Measurements from ENCODE around the gene SLC50A1.
A peak's percentile ranks its signal among the peaks of the same experiment; 100 is the strongest.

SLC50A1 gene

DNA sequence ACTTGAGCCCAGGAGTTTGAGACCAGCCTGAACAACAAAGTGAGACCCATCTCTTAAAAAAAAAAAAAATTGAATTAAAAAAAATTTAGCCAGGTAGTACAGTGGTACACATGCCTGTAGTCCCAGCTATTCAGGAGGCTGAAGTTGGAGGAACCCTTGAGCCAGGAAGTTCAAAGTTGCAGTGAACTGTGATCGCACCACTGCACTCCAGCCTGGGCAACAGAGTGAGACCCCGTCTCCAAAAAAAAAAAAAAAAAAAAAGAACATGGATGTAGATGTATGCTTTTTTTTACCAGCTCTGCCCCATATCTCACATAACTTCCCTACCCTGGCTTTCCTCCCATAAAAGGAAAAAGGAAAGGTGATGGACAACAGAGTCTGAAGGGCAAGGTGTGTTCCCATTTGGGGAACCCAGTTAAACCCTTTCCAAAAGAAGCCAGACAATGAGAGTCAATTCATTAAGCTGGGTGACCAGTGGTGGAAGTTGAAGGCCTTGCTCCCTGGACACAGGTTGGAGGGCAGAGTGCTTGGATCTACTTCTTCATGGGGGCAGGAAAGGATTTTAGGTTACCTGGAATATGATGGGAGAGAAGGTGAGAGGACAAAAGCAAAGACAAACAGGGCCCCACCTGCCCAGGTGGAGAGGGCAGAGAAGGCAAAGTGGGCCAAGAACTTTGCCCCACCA lies 34.6 kb downstream of the SLC50A1 start:
- DNase-seq (ENCODE audit: low read depth), result no peak

DNA sequence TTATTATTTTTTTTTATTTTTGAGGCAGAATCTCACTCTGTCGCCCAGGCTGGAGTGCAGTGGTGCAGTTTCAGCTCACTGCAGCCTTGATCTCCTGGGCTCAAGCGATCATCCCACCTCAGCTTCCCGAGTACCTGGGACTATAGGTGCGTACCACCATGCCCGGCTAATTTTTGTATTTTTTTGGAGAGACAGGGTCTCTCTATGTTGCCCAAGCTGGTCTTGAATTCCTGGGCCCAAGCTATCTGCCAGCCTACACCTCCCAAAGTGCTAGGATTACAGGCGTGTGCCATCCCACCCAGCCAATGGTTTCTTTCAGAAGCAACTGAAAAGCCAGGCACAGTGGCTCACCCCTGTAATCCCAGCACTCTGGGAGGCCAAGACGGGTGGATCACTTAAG lies 35.2 kb downstream of the SLC50A1 start:
- no peak for DNase-seq (ENCODE audit: low read depth)

DNA sequence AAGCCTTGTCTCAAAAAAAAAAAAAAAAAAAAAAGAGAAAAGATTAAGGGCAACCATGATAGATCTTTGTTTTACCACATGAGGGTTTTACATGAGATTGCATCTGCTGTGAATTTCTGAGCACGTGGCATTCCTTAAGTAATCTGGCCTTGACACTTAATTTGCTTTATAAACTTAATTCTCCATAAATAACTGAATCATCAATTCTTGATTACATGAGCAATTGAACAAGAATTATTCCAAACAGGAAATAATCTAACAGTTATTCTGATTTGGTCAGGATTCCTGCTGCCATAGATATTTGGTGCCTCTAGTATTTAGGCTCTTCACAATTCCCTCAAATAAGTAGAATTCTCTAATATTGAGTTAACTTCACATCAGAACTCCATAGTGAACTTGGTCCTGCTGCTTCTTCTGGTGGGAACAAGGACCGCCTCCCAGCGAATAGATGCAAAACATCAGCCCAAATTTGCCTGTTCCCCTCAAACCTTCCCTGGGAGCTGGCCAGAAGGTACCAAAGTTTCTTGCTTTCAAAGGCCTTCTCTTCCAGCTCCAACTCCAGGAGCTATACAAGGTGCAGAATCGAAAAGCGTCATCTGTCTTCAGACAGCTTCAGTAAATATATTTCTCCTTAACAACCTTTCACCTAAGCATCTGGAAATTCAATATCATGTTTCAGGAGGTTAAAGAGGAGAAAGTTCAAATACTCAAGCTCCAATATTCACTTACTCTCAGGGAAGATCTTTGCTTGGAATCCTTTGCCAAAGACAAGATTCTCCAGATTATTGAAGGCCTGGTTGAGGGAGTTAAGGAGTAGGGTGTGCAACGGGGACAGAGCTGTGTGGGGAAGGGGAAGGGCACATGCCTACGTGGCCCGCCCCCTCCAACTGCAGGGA lies 36.4 kb downstream of the SLC50A1 start:
- peak; percentile 32 for DNase-seq (ENCODE audit: low read depth)

DNA sequence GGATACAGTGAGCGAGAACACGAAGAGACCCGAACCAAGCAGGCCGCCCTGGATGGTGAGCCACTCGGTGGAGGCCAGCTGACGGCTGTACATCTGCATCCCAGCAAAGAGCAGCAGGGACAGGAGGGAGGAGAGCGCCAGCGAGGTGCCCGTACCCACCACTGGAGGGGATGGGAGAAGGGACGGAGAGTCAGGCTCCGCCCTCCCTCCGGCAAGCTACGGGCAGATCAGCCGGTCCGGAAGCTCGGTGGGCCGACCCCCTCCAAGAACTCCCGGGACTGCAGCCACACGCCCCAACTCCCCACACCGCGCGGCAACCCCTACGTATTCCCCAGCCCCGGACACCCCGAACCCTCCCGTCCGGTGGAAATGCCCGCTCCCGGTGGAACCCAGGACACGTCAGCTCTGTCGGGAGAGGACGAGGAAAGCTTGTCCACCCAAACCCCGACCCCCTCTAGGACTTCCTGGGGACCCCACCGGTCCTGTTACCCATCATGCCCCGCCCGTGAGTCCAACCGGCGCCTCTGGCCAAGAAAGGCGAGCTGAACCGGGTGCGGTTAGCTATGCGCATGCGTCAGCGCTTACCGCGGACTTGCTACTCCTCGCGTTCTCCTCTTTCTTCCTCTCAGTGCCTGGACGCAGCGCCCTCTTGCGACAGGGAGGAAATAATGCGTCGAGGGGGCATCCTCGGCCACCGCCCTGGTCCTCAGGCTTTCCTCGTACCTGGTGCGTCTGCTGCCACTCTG lies 37.3 kb downstream of the SLC50A1 start, which contains the start of gene KRTCAP2:
Gene KRTCAP2, minus strand, starts transcription at position 573 of the 746 bp plus-strand sequence. Its CDS starts 80 bp downstream, at position 493.
- peak; percentile 90 for DNase-seq (ENCODE audit: low read depth)

DNA sequence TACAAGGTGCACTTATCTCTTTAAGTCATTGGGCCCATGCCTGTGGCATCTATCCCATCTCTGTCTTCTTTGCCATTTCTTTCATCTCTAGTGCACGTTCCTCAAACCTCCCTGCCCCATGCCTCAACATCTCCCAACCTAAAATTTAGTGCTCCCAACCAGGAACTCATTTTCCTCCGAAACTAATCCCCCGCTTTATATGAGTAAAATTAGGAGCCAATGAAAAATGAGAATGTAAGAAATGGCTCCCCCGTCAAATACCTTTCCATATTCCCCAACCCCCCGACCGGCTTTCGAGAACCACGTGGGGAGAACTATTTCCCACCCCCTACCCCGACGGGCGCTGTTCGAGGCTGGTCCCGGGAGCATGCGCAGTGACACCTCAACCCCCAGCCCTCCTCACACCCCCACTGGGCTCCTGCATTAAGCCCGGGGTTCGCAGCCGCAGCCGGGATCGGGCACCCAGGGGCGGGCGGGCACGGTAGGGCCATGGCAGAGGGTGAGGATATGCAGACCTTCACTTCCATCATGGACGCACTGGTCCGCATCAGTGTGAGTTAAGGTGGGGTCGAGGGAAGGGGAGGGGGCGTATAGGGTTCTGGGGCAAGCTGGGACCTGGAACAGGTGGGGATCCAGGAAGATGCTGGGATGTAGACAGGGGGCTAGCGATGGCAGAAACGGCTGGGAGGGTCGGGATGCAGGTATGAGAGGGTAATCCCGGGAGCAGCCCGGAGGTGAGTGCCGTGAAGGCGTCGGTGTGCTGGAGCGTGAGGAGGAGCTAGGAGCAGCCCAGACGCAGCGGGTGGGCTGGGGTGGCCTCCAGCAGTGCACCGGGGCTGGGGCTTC lies 38.0 kb downstream of the SLC50A1 start, which contains the start of gene TRIM46:
Gene TRIM46, plus strand, starts transcription at position 372 of the 846 bp plus-strand sequence. Its CDS starts 118 bp downstream, at position 490.
- peak; percentile 59 for DNase-seq (ENCODE audit: low read depth)

DNA sequence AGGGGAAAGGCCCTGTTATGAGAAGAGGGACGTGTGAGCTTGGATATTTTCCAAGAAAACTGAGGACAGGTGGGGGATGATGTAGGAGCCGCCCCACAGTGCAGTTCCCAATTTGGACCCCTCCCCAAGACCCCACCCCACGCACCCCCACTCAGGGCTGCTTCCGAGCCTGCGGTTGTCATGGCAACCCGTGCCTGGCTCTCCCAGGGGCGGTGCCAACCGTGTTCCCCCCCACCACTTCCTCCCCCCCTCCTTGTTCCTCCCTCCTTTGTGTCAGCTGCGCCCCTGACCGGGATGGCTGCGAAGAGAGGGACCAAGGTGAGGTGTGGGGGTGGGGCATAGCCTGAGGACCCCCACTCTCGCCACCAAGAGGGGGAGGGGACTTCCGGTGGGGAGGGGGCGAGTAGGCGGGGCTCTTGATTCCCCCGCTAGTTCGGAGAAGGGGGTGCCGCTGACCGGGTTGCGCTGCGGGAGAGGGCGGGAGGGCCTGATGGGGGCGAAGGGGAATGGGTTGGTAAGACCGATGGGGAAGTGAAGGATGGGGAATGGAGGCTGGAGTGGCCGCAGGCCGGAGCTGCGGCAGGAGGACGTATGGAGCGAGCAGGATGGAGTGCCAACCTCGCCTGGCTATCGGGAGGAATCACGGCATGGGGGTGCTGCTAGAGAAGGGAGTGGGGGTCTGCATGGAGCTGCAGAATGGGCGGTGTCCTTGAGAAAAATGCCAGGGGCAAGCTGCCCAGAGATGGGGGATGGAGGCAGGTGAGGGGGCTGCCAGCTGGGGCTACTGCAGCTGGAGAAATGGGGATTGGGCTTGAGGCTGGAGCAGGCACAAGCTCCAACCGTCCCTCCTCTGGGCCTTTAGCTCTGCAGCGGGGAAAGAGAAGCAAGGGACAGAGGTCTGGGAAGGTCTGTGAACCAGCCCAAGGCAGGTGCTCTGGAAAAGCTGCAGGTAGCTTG lies 39.0 kb downstream of the SLC50A1 start:
- DNase-seq (ENCODE audit: low read depth), result peak; percentile 40

DNA sequence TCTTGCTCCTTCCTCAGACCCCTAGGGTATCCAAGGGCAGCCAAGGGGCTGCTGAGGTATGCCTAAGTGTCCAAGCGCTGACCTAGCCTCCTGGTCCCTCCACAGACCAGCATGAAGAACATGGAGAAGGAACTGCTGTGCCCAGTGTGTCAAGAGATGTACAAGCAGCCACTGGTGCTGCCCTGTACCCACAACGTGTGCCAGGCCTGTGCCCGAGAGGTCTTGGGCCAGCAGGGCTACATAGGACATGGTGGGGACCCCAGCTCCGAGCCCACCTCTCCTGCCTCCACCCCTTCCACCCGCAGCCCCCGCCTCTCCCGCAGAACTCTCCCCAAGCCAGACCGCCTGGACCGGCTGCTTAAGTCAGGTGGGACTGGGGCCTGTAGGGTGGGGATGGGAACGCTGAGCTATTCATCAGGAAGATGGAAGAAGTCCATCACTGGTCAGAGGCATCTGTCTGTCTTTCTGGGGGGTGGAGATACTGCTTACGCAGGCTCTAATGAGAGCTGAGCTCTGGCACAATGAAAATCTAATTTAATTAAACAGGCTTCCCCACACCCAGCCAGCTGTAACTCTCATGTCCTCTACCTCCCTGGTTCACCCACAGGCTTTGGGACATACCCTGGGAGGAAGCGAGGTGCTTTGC lies 39.8 kb downstream of the SLC50A1 start:
- DNase-seq (ENCODE audit: low read depth), result no peak

DNA sequence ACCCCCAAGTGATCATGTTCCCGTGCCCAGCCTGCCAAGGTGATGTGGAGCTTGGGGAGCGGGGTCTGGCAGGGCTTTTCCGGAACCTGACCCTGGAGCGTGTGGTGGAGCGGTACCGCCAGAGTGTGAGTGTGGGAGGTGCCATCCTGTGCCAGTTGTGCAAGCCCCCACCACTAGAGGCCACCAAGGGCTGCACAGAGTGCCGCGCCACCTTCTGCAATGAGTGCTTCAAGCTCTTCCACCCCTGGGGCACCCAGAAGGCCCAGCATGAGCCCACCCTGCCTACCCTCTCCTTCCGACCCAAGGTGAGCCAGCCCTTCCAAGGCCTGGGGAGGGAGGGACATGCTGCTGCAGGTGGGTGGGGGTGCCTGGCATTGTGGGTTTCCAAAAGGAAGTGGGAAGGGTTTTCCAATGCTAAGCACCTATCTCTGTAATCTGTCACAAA lies 40.3 kb downstream of the SLC50A1 start:
- DNase-seq (ENCODE audit: low read depth), result no peak

DNA sequence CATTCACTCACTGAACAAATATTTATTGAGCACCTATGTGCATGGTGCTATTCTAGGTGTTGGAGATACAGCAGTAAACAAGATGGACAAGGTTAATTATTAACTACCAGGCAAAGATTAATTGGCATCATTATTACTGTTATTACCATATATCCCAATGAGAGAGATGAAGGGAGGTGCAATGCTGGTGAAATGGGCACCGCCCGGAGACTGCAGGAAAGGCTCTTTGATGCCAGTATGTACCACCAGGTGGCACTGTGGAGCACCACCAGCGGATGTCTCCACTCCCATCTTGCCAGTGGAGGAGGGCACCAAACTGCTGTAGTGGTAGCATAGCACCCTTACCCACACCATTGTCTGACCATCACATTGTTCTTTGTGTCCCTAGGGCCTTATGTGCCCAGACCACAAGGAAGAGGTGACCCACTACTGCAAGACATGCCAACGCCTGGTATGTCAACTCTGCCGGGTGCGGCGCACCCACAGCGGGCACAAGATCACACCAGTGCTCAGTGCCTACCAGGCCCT lies 41.0 kb downstream of the SLC50A1 start:
- peak; percentile 75 for DNase-seq (ENCODE audit: low read depth)

DNA sequence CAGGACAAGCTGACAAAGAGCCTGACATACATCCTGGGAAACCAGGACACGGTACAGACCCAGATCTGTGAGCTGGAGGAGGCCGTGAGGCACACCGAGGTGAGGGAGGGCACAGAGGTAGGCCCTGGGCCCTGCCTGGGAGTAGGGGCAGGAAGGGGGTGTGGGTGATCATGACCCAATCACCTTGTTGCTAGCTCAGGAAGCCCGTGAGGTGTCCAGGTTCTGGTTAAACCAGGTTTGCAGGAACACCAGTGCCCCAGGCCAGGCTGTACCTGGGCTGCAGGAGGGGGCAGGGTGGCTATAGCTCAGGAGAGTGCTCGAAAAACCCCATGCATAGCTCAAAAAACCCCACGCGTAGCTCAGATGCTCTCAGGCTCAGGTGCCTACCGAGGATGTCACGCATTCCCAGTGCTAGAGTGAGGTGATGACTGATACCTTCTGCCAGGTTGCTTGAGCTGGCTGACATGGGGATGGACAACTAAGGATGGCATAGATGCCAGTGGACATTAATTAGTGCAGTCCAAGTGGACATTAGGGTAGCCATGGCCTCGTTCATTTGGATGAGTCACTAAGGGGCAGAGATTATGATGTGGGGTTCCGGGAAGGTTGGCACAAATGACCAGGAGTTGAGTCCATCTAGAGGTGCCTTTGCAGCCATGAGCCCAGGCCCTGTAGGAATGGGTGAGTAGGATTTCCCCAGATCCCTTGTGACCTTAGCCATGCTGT lies 41.7 kb downstream of the SLC50A1 start:
- DNase-seq (ENCODE audit: low read depth), result no peak

DNA sequence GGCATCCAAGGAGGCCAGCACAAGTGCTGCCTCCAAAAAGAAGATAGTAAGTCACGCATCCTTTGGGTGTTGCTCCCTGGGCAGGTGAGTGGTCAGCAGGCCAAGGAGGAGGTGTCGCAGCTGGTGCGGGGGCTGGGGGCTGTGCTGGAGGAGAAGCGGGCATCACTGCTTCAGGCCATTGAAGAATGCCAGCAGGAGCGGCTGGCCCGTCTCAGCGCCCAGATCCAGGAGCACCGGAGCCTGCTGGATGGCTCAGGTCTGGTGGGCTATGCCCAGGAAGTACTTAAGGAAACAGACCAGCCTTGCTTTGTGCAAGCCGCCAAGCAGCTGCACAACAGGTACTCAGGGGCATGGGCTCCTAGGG lies 42.2 kb downstream of the SLC50A1 start:
- no peak for DNase-seq (ENCODE audit: low read depth)

DNA sequence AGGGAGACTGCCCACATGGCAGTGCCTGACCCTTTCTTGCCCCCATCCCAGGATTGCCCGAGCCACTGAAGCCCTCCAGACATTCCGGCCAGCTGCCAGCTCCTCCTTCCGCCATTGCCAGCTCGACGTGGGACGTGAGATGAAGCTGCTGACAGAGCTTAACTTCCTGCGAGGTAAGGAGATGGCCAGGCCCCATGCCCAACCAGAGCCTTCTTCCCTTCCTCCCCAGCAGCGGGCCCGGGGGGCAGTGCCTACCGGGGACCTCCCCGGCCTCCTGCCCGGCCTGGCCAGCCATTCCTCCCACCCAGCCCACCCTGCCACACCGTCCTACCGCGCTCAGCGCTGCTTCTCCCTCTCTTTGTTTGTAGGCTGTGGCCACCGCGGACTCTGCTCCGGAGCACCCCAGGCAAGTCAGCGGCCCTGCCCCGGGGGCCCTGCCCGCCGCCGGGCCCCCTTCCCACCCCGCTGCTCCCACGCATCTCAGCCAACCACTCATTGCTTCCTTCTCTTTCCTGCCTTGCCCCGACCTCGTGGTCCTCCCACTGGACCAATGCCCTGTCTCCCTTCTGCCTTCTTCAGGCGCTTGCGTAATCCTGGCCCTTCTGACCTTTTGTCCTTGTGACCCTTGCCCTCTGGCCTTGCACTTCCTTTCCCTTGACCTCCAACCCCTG lies 42.9 kb downstream of the SLC50A1 start:
- no peak for DNase-seq (ENCODE audit: low read depth)

DNA sequence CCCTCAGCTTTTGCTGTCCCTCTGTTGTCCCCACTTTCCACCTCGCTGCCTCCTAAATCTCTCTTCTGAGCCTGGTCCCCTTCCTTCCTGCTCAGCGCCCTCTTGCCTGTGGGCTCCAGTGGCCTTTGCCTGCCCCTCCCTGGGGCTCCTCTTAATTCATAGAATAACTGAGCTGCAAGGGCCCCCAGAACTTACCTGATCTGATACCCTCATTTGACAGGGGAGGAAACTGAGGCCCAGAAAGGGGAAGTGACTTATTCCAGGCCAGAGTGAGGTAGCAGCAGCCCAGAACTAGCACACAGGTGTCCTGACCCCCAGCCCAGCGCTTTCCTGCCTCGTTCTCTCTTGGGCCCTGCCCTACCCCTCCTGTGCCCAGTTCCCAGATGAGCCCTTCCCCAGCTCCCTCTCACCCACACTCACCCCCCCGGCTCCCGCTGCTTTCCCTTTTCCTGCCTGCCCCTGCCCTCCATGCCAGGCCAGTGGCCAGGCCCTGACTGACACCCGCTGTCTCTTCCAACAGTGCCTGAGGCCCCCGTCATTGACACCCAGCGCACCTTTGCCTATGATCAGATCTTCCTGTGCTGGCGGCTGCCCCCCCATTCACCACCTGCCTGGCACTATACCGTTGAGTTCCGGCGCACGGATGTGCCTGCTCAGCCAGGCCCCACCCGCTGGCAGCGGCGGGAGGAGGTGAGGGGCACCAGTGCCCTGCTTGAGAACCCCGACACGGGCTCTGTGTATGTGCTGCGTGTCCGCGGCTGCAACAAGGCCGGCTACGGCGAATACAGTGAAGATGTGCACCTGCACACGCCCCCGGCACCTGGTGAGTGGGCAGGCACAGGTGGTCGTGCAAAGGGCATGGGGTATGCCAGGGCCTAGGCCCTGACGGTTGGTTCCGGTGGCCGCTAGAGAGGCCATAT lies 43.7 kb downstream of the SLC50A1 start:
- no peak for DNase-seq (ENCODE audit: low read depth)

DNA sequence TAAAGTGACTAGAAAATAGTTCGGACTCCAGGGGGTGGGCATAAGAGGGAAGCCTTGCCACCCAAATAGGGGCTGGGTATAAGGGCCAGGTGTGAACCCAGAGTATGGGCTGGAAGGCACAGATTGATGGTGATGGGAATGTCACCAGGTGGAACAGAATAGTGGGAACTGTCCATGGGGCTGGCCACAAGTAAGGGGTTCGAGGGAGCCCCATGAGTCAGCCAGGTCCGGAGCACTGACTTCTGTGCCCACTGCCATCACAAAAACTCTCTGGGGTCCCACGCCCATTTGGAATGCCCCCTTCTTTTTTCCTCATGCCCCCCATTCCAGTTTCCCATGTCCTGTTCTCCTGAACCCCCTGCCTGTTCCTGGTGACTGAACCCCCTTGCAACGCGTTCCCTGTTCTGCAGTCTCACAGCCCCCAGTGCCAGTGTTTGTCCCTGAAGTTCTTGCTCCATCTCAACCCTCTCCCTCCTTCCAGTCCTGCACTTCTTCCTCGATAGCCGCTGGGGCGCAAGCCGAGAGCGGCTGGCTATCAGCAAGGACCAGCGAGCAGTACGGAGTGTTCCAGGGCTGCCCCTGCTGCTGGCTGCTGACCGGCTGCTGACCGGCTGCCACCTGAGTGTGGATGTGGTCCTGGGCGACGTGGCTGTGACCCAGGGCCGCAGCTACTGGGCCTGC lies 45.9 kb downstream of the SLC50A1 start:
- no peak for DNase-seq (ENCODE audit: low read depth)

DNA sequence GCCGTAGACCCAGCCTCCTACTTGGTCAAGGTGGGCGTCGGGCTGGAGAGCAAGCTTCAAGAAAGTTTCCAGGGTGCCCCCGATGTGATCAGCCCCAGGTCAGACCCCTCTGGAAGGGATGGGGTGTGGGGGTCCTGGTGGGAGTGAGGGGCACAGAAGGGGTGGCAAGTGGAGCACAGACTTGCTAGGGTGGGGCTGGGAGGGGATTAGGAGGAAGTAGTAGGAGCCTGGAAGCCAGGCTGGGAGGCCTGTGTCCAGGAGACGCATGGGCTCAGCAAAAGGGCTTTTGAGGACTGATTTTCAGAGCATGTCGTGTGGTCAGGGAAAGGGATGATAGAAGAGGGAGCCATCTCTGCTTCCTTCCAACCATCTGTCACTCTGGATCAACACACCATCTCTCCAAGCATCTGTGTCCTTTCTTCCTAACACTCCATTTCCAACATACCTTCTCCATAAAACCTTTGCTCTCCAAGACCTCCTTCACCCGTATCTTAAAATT lies 46.4 kb downstream of the SLC50A1 start:
- no peak for DNase-seq (ENCODE audit: low read depth)

DNA sequence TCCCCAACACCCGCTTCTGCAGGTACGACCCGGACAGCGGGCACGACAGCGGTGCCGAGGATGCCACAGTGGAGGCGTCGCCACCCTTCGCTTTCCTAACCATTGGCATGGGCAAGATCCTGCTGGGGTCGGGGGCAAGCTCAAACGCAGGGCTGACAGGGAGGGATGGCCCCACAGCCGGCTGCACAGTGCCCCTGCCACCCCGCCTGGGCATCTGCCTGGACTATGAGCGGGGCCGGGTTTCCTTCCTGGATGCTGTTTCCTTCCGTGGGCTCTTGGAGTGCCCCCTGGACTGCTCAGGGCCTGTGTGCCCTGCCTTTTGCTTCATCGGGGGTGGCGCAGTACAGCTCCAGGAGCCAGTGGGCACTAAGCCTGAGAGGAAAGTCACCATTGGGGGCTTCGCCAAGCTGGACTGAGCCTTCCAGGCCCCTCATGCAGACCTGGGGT lies 48.1 kb downstream of the SLC50A1 start:
- DNase-seq (ENCODE audit: low read depth), result no peak
